GM23248 (cell line): ENCODE results near the gene LAMB3. TPM values are rescaled to one million over a fixed set of nuclear protein-coding genes. Genes with fewer than 3 reads are reported as not detected.

ENCODE experiments used
- DNase-seq: peaks from one replicate; pipeline ENCODE4 v3.0.0-alpha.2; 2015
- H2AFZ ChIP-seq: fragments of 200-600 bp; sonication (generic); 2 replicates; pipeline ENCODE4 v1.6.1; 2016; ENCODE audit warnings: antibody characterized with exemption
- H3F3A ChIP-seq: fragments of 200-600 bp; sonication (generic); 2 replicates; pipeline ENCODE4 v1.6.1; 2016; ENCODE audit warnings: mild to moderate bottlenecking, antibody characterized with exemption, mixed run types; ENCODE audit not compliant: insufficient read depth
- H3K27ac ChIP-seq: fragments of 200-600 bp; sonication (generic); 2 replicates; pipeline ENCODE4 v1.5.1; 2016; ENCODE audit warnings: mild to moderate bottlenecking
- H3K27me3 ChIP-seq: fragments of 200-600 bp; sonication (generic); replicated peaks from 2 replicates; pipeline ENCODE4 v1.6.1; 2016; ENCODE audit warnings: mild to moderate bottlenecking; ENCODE audit not compliant: insufficient read depth
- H3K36me3 ChIP-seq: fragments of 200-600 bp; sonication (generic); 2 replicates; pipeline ENCODE4 v1.6.1; 2016; ENCODE audit warnings: low read depth, mild to moderate bottlenecking
- H3K4me1 ChIP-seq: fragments of 200-600 bp; sonication (generic); 2 replicates; pipeline ENCODE4 v1.6.1; 2016; ENCODE audit warnings: mild to moderate bottlenecking; ENCODE audit not compliant: insufficient read depth
- H3K4me2 ChIP-seq: fragments of 200-600 bp; sonication (generic); one replicate; pipeline ENCODE4 v1.6.1; 2016; ENCODE audit warnings: mild to moderate bottlenecking; ENCODE audit not compliant: unreplicated experiment
- H3K4me3 ChIP-seq: fragments of 200-600 bp; sonication (generic); 2 replicates; pipeline ENCODE4 v1.5.1; 2016; ENCODE audit warnings: mild to moderate bottlenecking
- H3K79me2 ChIP-seq: fragments of 200-600 bp; sonication (generic); 2 replicates; pipeline ENCODE4 v1.6.1; 2016; ENCODE audit warnings: mild to moderate bottlenecking; ENCODE audit not compliant: insufficient read depth
- H3K9ac ChIP-seq: fragments of 200-600 bp; sonication (generic); 2 replicates; pipeline ENCODE4 v1.6.1; 2016; ENCODE audit warnings: mild to moderate bottlenecking
- H3K9me2 ChIP-seq: fragments of 200-600 bp; sonication (generic); 2 replicates; pipeline ENCODE4 v1.6.1; 2016; ENCODE audit warnings: mixed run types, mild to moderate bottlenecking, moderate library complexity; ENCODE audit not compliant: insufficient read depth
- H3K9me3 ChIP-seq: fragments of 200-600 bp; sonication (generic); one replicate; pipeline ENCODE4 v1.6.1; 2017; ENCODE audit warnings: low read depth
- H4K20me1 ChIP-seq: fragments of 200-600 bp; sonication (generic); 2 replicates; pipeline ENCODE4 v1.6.0; 2016; ENCODE audit not compliant: insufficient read depth
- EZH2 ChIP-seq: fragments of 200-600 bp; sonication (generic); IDR thresholded peaks from 2 replicates; pipeline ENCODE4 v1.6.1; 2018; ENCODE audit warnings: antibody characterized with exemption, mild to moderate bottlenecking; ENCODE audit not compliant: insufficient read depth, poor library complexity, severe bottlenecking
- EZH2phosphoT487 ChIP-seq: fragments of 200-600 bp; sonication (generic); IDR thresholded peaks from 2 replicates; pipeline ENCODE4 v1.6.1; 2018; ENCODE audit warnings: antibody characterized with exemption, moderate library complexity, mild to moderate bottlenecking, low read depth; ENCODE audit not compliant: insufficient read depth
- whole genome bisulfite sequencing, 2 experiments: methylation state at CpG; one replicate each; pipeline ENCODE4 v1.1.6; 2015 to 2017; ENCODE audit warnings: low lambda C conversion rate in 2 of 2, low coverage in 1 of 2; ENCODE audit errors: missing lambda C conversion rate in 2 of 2; 5-methylcytosine and 5-hydroxymethylcytosine counted together
- in situ Hi-C: fragments of 300-500 bp; cut with MboI; formaldehyde crosslinking; loops from 2 replicates; pipeline ENCODE4 v1.15.0; 2020
- polyA plus RNA-seq: library from polyadenylated mRNA; unstranded; fragments of >200 nt; fragmentation: Nextera tagmentation; extraction: Ambion mirVana; gene quantifications from 2 replicates; pipeline ENCODE4 v1.2.1, GENCODE V29; 2016
- total RNA-seq: library from RNA; depleted of rRNA; stranded (reverse); fragments of >200 nt; shearing (Covaris generic); gene quantifications from 2 replicates; pipeline ENCODE4 v1.2.3, GENCODE V29; 2014

Gene LAMB3
- total and polyA plus RNA-seq, 2 experiments from 2014 or later = 3.0 to 6.8 TPM

DNA sequence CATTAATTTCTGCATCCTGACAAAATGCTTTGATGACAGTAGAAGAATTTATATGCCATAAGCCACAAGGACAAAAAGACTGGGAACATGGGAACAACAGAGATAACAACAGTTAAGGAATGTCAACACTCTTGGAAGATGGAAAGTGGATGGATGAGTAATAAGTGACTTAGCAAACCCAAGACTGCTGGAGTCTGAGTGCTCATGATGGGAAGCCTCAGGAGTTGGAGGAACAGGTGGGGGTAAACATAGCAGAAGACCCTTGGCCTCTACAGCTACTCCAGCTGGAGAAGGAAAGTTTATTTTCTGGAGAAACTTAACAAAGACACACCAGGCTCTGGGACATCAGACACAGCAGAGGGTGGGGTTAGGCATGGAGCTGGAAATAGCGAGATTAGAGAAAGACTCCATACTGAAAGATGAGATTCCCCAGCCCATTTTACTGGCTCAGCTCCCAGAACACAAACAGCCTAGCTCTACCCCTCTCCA lies 36.6 kb upstream of the LAMB3 start:
- Histone ChIP-seq H2AFZ (no peak overlapping the region), H3K79me2 (no peaks in the 10 kb centered on the region), H3K36me3 (no peaks in the 10 kb centered on the region), H3K27me3 (peaks cover 35% of the 10 kb centered on the region), H3K27ac (no peak overlapping the region), H3K4me2 (no peak overlapping the region), H3K9ac (no peak overlapping the region), H3K9me2 (no peaks in the 10 kb centered on the region), H3K4me1 (no peaks in the 10 kb centered on the region), H4K20me1 (no peaks in the 10 kb centered on the region), H3F3A (no peaks in the 10 kb centered on the region), H3K4me3 (no peak overlapping the region), H3K9me3 (no peaks in the 10 kb centered on the region)
- DNase-seq = peak; percentile 40
- in situ Hi-C loops = loop anchor here (5.0 kb wide), 1 partner anchor 111 kb away; no protein-coding TSS in a partner anchor
- WGBS, 2 experiments = 58 to 80% methylated on average over 1 of the region's 1 CpG
- TF ChIP-seq EZH2 (no peak), EZH2phosphoT487 (no peak)

DNA sequence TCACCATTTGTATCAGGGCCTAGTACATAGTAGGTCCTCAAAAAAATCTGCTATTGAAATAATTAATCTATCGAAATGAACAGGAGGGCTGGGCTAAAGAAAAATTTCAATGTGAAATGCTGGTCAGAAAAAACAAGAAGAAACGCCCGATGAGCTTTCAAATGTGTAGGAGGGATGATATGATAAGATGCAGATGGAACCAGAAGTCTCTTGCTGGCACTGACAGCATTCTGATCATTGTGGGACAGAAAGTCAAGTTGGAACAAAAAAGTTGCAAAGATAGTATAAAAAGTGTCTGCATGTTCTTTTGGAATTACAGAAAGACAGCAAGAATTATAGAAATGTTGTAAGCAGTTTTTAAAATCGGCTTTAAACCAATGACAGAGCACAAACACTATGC lies 34.1 kb upstream of the LAMB3 start:
- no peak for DNase-seq
- Histone ChIP-seq H3K27ac (no peak overlapping the region), H3K9me2 (no peaks in the 10 kb centered on the region), H3K79me2 (no peaks in the 10 kb centered on the region), H3K9ac (no peak overlapping the region), H3K36me3 (no peaks in the 10 kb centered on the region), H3K27me3 (peaks cover 50% of the 10 kb centered on the region), H3K9me3 (no peaks in the 10 kb centered on the region), H3K4me2 (no peak overlapping the region), H2AFZ (no peak overlapping the region), H3K4me1 (no peaks in the 10 kb centered on the region), H4K20me1 (no peaks in the 10 kb centered on the region), H3F3A (no peaks in the 10 kb centered on the region), H3K4me3 (no peak overlapping the region)
- WGBS, 2 experiments = 21% methylated on average over 4 of the region's 4 CpGs
- in situ Hi-C loops = loop anchor here (5.0 kb wide), 1 partner anchor 109 kb away; no protein-coding TSS in a partner anchor
- TF ChIP-seq EZH2 (no peak), EZH2phosphoT487 (no peak)

DNA sequence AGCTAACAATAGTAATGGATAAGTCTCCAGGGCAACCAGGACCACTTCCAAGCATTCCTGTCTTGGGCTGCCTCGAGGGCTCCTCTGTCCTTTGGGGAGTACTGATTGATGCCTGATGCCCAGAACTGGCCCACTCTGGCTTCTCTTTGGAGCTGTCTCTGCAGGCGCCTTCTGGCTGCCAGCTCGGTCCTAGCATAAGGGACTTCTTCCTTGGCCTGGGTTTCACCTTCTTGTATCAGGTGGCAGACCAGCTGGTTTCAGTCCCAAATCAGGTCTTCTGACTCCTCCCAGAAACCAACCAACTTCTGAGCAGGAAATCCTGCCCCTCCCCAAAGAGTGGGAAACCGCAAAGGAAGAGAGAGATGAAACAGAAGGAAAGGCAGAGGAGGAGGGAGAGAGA lies 33.6 kb upstream of the LAMB3 start:
- Histone ChIP-seq H3K4me3 (no peak overlapping the region), H3K4me1 (no peaks in the 10 kb centered on the region), H3F3A (no peaks in the 10 kb centered on the region), H3K9me2 (no peaks in the 10 kb centered on the region), H3K9ac (no peak overlapping the region), H3K27ac (no peak overlapping the region), H3K4me2 (no peak overlapping the region), H3K36me3 (no peaks in the 10 kb centered on the region), H3K9me3 (no peaks in the 10 kb centered on the region), H3K79me2 (no peaks in the 10 kb centered on the region), H2AFZ (no peak overlapping the region), H4K20me1 (no peaks in the 10 kb centered on the region), H3K27me3 (peaks cover 55% of the 10 kb centered on the region)
- WGBS, 2 experiments = 41 to 52% methylated on average over 4 of the region's 4 CpGs
- in situ Hi-C loops = loop anchor here (5.0 kb wide), 1 partner anchor 109 kb away; no protein-coding TSS in a partner anchor
- no peak for DNase-seq
- TF ChIP-seq EZH2 (no peak), EZH2phosphoT487 (no peak)

DNA sequence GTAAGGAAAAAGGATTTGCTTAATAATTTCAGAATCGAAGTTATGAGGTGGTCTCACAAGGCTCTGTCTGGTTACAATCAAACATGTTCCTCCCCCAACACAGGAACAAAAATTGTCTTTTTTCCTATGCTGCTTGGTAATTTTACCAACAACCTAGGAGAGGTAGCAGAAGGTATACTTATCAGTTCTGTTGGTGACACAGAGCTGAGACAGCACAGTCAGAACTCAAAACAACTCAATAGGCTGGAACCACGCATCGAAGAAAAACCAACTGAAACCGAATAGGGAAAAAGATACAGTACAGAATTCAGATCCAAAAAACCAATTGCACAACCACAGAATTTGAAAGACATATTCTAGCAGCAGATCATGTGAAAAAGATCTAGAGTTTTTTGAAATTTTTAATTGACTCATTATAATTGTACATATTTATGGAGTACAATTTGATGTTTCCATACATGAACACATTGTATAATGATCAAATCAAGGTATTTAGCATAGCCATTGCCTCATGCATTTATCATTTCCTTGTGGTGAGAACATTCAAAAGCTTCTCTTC lies 26.8 kb upstream of the LAMB3 start:
- WGBS, 2 experiments = 76 to 80% methylated on average over 4 of the region's 4 CpGs
- H3K36me3 ChIP-seq = no peaks in the 10 kb centered on the region
- H2AFZ ChIP-seq = no peak overlapping the region
- H3K9me3 ChIP-seq = no peaks in the 10 kb centered on the region
- H4K20me1 ChIP-seq = no peaks in the 10 kb centered on the region
- no peaks in the 10 kb centered on the region for H3F3A ChIP-seq
- H3K9me2 ChIP-seq = no peaks in the 10 kb centered on the region
- no peak overlapping the region for H3K27ac ChIP-seq
- no peak for DNase-seq
- no peak overlapping the region for H3K4me3 ChIP-seq
- in situ Hi-C loops = no loop called here
- H3K4me1 ChIP-seq = no peaks in the 10 kb centered on the region
- H3K79me2 ChIP-seq = no peaks in the 10 kb centered on the region
- H3K9ac ChIP-seq = no peak overlapping the region
- H3K4me2 ChIP-seq = no peak overlapping the region
- TF ChIP-seq EZH2 (no peak), EZH2phosphoT487 (no peak)
- H3K27me3 ChIP-seq = peaks cover 63% of the 10 kb centered on the region

DNA sequence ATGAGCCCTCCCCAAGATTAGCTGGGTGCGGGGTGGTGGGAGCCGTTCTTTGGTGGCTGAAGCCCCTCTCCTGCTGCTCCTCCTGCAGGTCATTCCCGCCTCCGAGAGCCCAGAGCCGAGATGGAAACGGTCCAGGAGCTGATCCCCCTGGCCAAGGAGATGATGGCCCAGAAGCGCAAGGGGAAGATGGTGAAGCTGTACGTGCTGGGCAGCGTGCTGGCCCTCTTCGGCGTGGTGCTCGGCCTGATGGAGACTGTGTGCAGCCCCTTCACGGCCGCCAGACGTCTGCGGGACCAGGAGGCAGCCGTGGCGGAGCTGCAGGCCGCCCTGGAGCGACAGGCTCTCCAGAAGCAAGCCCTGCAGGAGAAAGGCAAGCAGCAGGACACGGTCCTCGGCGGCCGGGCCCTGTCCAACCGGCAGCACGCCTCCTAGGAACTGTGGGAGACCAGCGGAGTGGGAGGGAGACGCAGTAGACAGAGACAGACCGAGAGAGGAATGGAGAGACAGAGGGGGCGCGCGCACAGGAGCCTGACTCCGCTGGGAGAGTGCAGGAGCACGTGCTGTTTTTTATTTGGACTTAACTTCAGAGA lies 23.4 kb upstream of the LAMB3 start:
- no peaks in the 10 kb centered on the region for H3K79me2 ChIP-seq
- no peaks in the 10 kb centered on the region for H3K36me3 ChIP-seq
- TF ChIP-seq EZH2phosphoT487 (no peak), EZH2 (no peak)
- peak overlapping the region; percentile 68 for H2AFZ ChIP-seq
- no peaks in the 10 kb centered on the region for H3K9me2 ChIP-seq
- peak overlapping the region; percentile 65 for H3K4me3 ChIP-seq
- no peak overlapping the region for H3K9ac ChIP-seq
- H3K4me2 ChIP-seq = peak overlapping the region; percentile 82
- in situ Hi-C loops = no loop called here
- H3F3A ChIP-seq = no peaks in the 10 kb centered on the region
- H3K27ac ChIP-seq = no peak overlapping the region
- peak; percentile 47 for DNase-seq
- 4% methylated on average over 32 to 34 of the region's 34 CpGs for WGBS, 2 experiments
- peaks cover 7% of the 10 kb centered on the region; the same call in 1 of the 2 replicates for H3K4me1 ChIP-seq
- peaks cover 44% of the 10 kb centered on the region for H3K27me3 ChIP-seq
- no peaks in the 10 kb centered on the region for H3K9me3 ChIP-seq
- H4K20me1 ChIP-seq = no peaks in the 10 kb centered on the region
